ENCODE data around the gene MAP6. TPM values are rescaled to one million over a fixed set of nuclear protein-coding genes. Genes with fewer than 3 reads are reported as not detected.

The MAP6 gene
- polyA plus RNA-seq, 1 donor (not counting 4 experiments of a cell fraction or from before 2014, with no cell fraction given), result 1.7 TPM

DNA sequence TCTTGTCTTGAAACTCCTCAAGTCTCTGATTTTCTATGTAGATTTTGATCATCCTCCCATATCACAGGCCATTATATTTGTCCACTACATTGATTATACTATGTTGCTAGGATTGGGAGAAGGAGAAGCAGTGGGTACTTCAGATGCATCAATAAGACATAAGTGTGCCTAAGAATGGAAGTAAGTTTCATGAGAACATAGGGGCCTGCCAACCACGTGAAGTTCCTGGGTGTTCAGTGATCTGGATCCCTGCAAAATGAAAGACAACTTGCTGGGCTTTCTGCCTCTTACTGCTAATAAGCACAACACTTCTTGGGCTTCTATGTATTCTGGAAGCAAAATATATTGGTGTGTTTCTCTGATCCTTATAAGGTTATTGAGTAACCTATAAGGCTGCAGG lies 89.0 kb downstream of the MAP6 start:
- H2AFZ ChIP-seq (ENCODE audit: control insufficient read depth, low read length), result no peak overlapping the region
- H4K20me1 ChIP-seq (ENCODE audit: control insufficient read depth, extremely low read depth, insufficient read depth, low read length), result no peaks in the 10 kb centered on the region
- DNase-seq (ENCODE audit: low read depth, low spot score), result no peak
- FAIRE-seq, result no peak
- no peak overlapping the region for H3K27ac ChIP-seq (ENCODE audit: control insufficient read depth, insufficient read depth, low read length)
- no peaks in the 10 kb centered on the region for H3K9me3 ChIP-seq (ENCODE audit: control insufficient read depth, low read depth, low read length)
- peaks cover 10% of the 10 kb centered on the region for H3K4me1 ChIP-seq (ENCODE audit: control insufficient read depth, extremely low read depth, insufficient read depth, low read length)
- no peaks in the 10 kb centered on the region for H3K79me2 ChIP-seq (ENCODE audit: control insufficient read depth, insufficient read depth, low read length)
- dilution Hi-C loops (cut with MboI; ENCODE audit: extremely low pct_ligation_motif_present, low sequenced_read_pairs), result no loop called here
- H3K36me3 ChIP-seq (ENCODE audit: control insufficient read depth in 2 of 2, extremely low read depth in 1 of 2, insufficient read depth in 2 of 2, low read length in 2 of 2), result no peaks in the 10 kb centered on the region
- H3K9ac ChIP-seq (ENCODE audit: control insufficient read depth, extremely low read depth, insufficient read depth, low read length), result no peak overlapping the region
- no peaks in the 10 kb centered on the region for H3K27me3 ChIP-seq (ENCODE audit: control insufficient read depth, extremely low read depth, insufficient read depth, low read length)
- H3K4me3 ChIP-seq (ENCODE audit: control insufficient read depth in 2 of 3, extremely low read depth in 1 of 3, insufficient read depth in 2 of 3, low read depth in 1 of 3, low read length in 3 of 3), result no peak overlapping the region
- H3K4me2 ChIP-seq (ENCODE audit: control insufficient read depth, extremely low read depth, insufficient read depth, low read depth, low read length), result no peak overlapping the region
- H3K9me1 ChIP-seq (ENCODE audit: control insufficient read depth, extremely low read depth, insufficient read depth, low read length), result no peaks in the 10 kb centered on the region
- TF ChIP-seq, protein P1, sequence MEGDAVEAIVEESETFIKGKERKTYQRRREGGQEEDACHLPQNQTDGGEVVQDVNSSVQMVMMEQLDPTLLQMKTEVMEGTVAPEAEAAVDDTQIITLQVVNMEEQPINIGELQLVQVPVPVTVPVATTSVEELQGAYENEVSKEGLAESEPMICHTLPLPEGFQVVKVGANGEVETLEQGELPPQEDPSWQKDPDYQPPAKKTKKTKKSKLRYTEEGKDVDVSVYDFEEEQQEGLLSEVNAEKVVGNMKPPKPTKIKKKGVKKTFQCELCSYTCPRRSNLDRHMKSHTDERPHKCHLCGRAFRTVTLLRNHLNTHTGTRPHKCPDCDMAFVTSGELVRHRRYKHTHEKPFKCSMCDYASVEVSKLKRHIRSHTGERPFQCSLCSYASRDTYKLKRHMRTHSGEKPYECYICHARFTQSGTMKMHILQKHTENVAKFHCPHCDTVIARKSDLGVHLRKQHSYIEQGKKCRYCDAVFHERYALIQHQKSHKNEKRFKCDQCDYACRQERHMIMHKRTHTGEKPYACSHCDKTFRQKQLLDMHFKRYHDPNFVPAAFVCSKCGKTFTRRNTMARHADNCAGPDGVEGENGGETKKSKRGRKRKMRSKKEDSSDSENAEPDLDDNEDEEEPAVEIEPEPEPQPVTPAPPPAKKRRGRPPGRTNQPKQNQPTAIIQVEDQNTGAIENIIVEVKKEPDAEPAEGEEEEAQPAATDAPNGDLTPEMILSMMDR (optimal IDR thresholded peaks at IDR 0.05 in 1 of 3, IDR thresholded peaks at IDR 0.05 in 1 of 3, conservative IDR thresholded peaks at IDR 0.05 in 1 of 3; ENCODE audit: extremely low read depth in 1 of 3, insufficient read depth in 2 of 3, low read length in 3 of 3), result no peak
- TF ChIP-seq EZH2 (IDR thresholded peaks at IDR 0.05; ENCODE audit: low read length), result no peak

DNA sequence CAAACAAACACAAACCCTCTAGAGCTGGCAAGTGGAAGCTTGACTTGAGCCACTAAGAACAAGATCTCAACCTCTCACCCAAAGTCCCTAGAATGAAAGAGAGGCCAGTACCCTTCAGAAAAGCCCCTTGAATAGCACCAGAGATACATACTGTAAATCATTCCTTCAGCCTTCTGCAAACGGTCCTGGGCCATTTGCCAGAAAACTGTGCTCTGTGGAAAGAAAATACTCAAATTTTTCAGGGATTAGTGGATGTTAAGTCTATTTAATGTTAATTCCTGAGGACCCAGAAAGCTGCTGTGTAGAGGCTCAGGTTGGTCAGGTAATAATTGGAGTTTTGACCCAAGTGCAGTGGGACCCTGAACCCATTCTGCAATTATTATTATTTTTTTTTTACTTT lies 89.9 kb downstream of the MAP6 start:
- no peaks in the 10 kb centered on the region for H3K36me3 ChIP-seq (ENCODE audit: control insufficient read depth in 2 of 2, extremely low read depth in 1 of 2, insufficient read depth in 2 of 2, low read length in 2 of 2)
- no peak overlapping the region for H3K4me3 ChIP-seq (ENCODE audit: control insufficient read depth in 2 of 3, extremely low read depth in 1 of 3, insufficient read depth in 2 of 3, low read depth in 1 of 3, low read length in 3 of 3)
- no peak overlapping the region for H3K9ac ChIP-seq (ENCODE audit: control insufficient read depth, extremely low read depth, insufficient read depth, low read length)
- H3K4me1 ChIP-seq (ENCODE audit: control insufficient read depth, extremely low read depth, insufficient read depth, low read length), result peaks cover 10% of the 10 kb centered on the region
- no peak for FAIRE-seq
- no peak overlapping the region for H2AFZ ChIP-seq (ENCODE audit: control insufficient read depth, low read length)
- H3K27ac ChIP-seq (ENCODE audit: control insufficient read depth, insufficient read depth, low read length), result no peak overlapping the region
- dilution Hi-C loops (cut with MboI; ENCODE audit: extremely low pct_ligation_motif_present, low sequenced_read_pairs), result no loop called here
- TF ChIP-seq, protein P1 (optimal IDR thresholded peaks at IDR 0.05 in 1 of 3, IDR thresholded peaks at IDR 0.05 in 1 of 3, conservative IDR thresholded peaks at IDR 0.05 in 1 of 3; ENCODE audit: extremely low read depth in 1 of 3, insufficient read depth in 2 of 3, low read length in 3 of 3), result no peak
- TF ChIP-seq EZH2 (IDR thresholded peaks at IDR 0.05; ENCODE audit: low read length), result no peak
- H3K27me3 ChIP-seq (ENCODE audit: control insufficient read depth, extremely low read depth, insufficient read depth, low read length), result no peaks in the 10 kb centered on the region
- no peaks in the 10 kb centered on the region for H3K79me2 ChIP-seq (ENCODE audit: control insufficient read depth, insufficient read depth, low read length)
- no peaks in the 10 kb centered on the region for H3K9me1 ChIP-seq (ENCODE audit: control insufficient read depth, extremely low read depth, insufficient read depth, low read length)
- H3K4me2 ChIP-seq (ENCODE audit: control insufficient read depth, extremely low read depth, insufficient read depth, low read depth, low read length), result no peak overlapping the region
- H4K20me1 ChIP-seq (ENCODE audit: control insufficient read depth, extremely low read depth, insufficient read depth, low read length), result no peaks in the 10 kb centered on the region
- DNase-seq (ENCODE audit: low read depth, low spot score), result no peak
- no peaks in the 10 kb centered on the region for H3K9me3 ChIP-seq (ENCODE audit: control insufficient read depth, low read depth, low read length)

Measured in keratinocyte (primary cell).